ENCODE data around the gene HAUS8. TPM values are rescaled to one million over a fixed set of nuclear protein-coding genes. Genes with fewer than 3 reads are reported as not detected.

Gene HAUS8
- total and polyA plus RNA-seq, 10 of the 15 experiments (the other 5 are each of a cell fraction or from before 2014, with no cell fraction given), result 22.7 to 43.9 (median 34.4) TPM

GRCh38 chr19:17073869-17074633 lies 1.2 kb downstream of the HAUS8 start:
- Histone ChIP-seq H3K9ac (ENCODE audit: control insufficient read depth, insufficient read depth, low read length) (peak overlapping the region; percentile 84), H3K27me3 (replicated peaks in 1 of 2; ENCODE audit: control insufficient read depth in 2 of 2, insufficient read depth in 2 of 2, low read length in 1 of 2) (no peaks in the 10 kb centered on the region), H3K9me3 (replicated peaks; ENCODE audit: control insufficient read depth, insufficient read depth, low read length) (no peaks in the 10 kb centered on the region), H3K4me2 (ENCODE audit: control insufficient read depth, insufficient read depth) (peak overlapping the region; percentile 97), H2AFZ (ENCODE audit: control insufficient read depth, low read depth, low read length) (no peak overlapping the region; the same call in 1 of the 2 replicates), H3K4me1 (ENCODE audit: control insufficient read depth, insufficient read depth, low read length) (peaks cover 28% of the 10 kb centered on the region), H3K79me2 (ENCODE audit: control insufficient read depth, insufficient read depth, low read length) (peaks cover 75% of the 10 kb centered on the region), H3K36me3 (ENCODE audit: control insufficient read depth in 2 of 2, insufficient read depth in 2 of 2, low read length in 1 of 2) (peaks cover 3 to 5% of the 10 kb centered on the region in 2 experiments; a peak in 3 of 4 replicates), H3K4me3 (peak overlapping the region; percentile 98), H3K27ac (ENCODE audit: control insufficient read depth, insufficient read depth) (peak overlapping the region; percentile 86), H4K20me1 (ENCODE audit: control insufficient read depth, insufficient read depth) (peaks cover 5% of the 10 kb centered on the region)
- DNase-seq (ENCODE audit: low read depth, low spot score) (no peak), ATAC-seq (peak; percentile 12), FAIRE-seq (peak; percentile 47)
- in situ Hi-C loops (cut with MboI), result loop anchor here (5.0 kb wide), 1 partner anchor 213 kb away; no protein-coding TSS in a partner anchor
- CTCF ChIA-PET, result interaction anchor here (0.6 to 1.8 kb wide), 11 partner anchors 51 to 359 kb away, joined by 3 to 6 read pairs (median 5); partner anchors contain the start of genes ANKLE1 and BABAM1
- intact Hi-C loops (cut with micrococcal nuclease; ENCODE audit: unreplicated experiment), result loop anchor here (2.0 kb wide), 2 partner anchors 61 to 161 kb away; no protein-coding TSS in a partner anchor
- SMC1A ChIA-PET (ENCODE audit: uncharacterized antibody, unreplicated experiment), result interaction anchor here (0.7 to 2.7 kb wide), 12 partner anchors 11 to 414 kb away, joined by 3 to 24 read pairs (median 4); partner anchors contain the start of genes ABHD8, SMIM7, USE1 and USHBP1
- TF ChIP-seq JUND (IDR thresholded peaks at IDR 0.05; ENCODE audit: low read depth, low read length), result no peak
- no peak for TF ChIP-seq SREBF1 (IDR thresholded peaks at IDR 0.05; ENCODE audit: low read length)
- 0 out of 2 replicates have a peak, but pooled peaks have one; percentile 20 for TF ChIP-seq CHD2 (IDR thresholded peaks at IDR 0.05; ENCODE audit: borderline replicate concordance, low read depth, low read length)
- peak; percentile 78 for TF ChIP-seq TCF12 (IDR thresholded peaks at IDR 0.05; ENCODE audit: low read depth, low read length)
- TF ChIP-seq NFYB (IDR thresholded peaks at IDR 0.05; ENCODE audit: insufficient read depth, low read depth, low read length), result no peak
- no peak for TF ChIP-seq NR2F1 (conservative IDR thresholded peaks at IDR 0.05)
- peak; percentile 40; the same call in 1 of the 2 replicates for TF ChIP-seq PKNOX1 (IDR thresholded peaks at IDR 0.05)
- peak; percentile 79; the same call in 1 of the 2 replicates for TF ChIP-seq TCF3 (IDR thresholded peaks at IDR 0.05; ENCODE audit: borderline replicate concordance, insufficient read depth, low read depth, low read length)
- peak; percentile 33 for TF ChIP-seq MEF2B (IDR thresholded peaks at IDR 0.05; ENCODE audit: partially characterized antibody, poor library complexity, severe bottlenecking)
- TF ChIP-seq RAD21 (IDR thresholded peaks at IDR 0.05; ENCODE audit: insufficient read depth, low read depth, low read length), result no peak
- no peak for TF ChIP-seq EED (IDR thresholded peaks at IDR 0.05; ENCODE audit: low read depth)
- TF ChIP-seq ATF3 (IDR thresholded peaks at IDR 0.05; ENCODE audit: borderline replicate concordance, extremely low read depth, low read depth, low read length), result no peak
- no peak for TF ChIP-seq CBX3 (IDR thresholded peaks at IDR 0.05; ENCODE audit: borderline replicate concordance, low read depth)
- peak; percentile 34 for TF ChIP-seq SKIL (IDR thresholded peaks at IDR 0.05; ENCODE audit: low read depth, poor library complexity, severe bottlenecking)
- 20% methylated on average over 18 of the region's 18 CpGs for WGBS (ENCODE audit: insufficient coverage, insufficient replicate concordance, low lambda C conversion rate, missing lambda C conversion rate)
- POLR2A ChIA-PET, result interaction anchor here (0.6 to 8.5 kb wide), 7 partner anchors 16 to 328 kb away, joined by 3 to 111 read pairs (median 3); no protein-coding TSS in a partner anchor
- no TSS peak for BruUV-seq (replicated peaks)
- RAD21 ChIA-PET (ENCODE audit: unreplicated experiment), result interaction anchor here (0.9 to 2.4 kb wide), 8 partner anchors 48 to 359 kb away, joined by 3 to 19 read pairs (median 4); partner anchors contain the start of gene BABAM1
